OCI-LY7 (cell line): ENCODE data around the gene BTNL2. TPM values are rescaled to one million over a fixed set of nuclear protein-coding genes. Genes with fewer than 3 reads are reported as not detected.

Source experiments
- BruUV-seq: library from RNA; stranded (reverse); fragments of 400-500 nt; replicated peaks from 2 replicates; lab custom pipeline; 2021; lab: Mats Ljungman, UMichigan
- CTCF ChIA-PET: fragments of 300-600 bp; sonication (Branson Sonifier 250); formaldehyde crosslinking; loops from one replicate; lab custom pipeline; 2022; ENCODE audit warnings: antibody characterized with exemption; ENCODE audit not compliant: unreplicated experiment; lab: Charles Lee
- POLR2A ChIA-PET: fragments of 300-600 bp; sonication (Branson Sonifier 250); formaldehyde crosslinking; loops from one replicate; lab custom pipeline; 2022; ENCODE audit warnings: antibody characterized with exemption; lab: Charles Lee
- DNase-seq: peaks from one replicate; pipeline ENCODE4 v3.0.0-alpha.2; 2015; ENCODE audit warnings: low spot score
- H2AFZ ChIP-seq: fragments of 200-600 bp; sonication (generic), shearing (Covaris generic); 2 replicates; pipeline ENCODE4 v1.6.1; 2014; ENCODE audit warnings: mild to moderate bottlenecking, antibody characterized with exemption, low read length, moderate library complexity
- H3K27ac ChIP-seq: fragments of 200-600 bp; sonication (generic); 2 replicates; pipeline ENCODE4 v1.5.1; 2014; ENCODE audit warnings: mixed run types, low read depth, mild to moderate bottlenecking, moderate library complexity, low read length, inconsistent platforms; ENCODE audit not compliant: poor library complexity, severe bottlenecking
- H3K36me3 ChIP-seq: fragments of 200-600 bp; sonication (generic); 2 replicates; pipeline ENCODE4 v1.6.1; 2014; ENCODE audit warnings: mild to moderate bottlenecking, antibody characterized with exemption, low read length, moderate library complexity, mixed read lengths; ENCODE audit not compliant: insufficient read depth
- H3K4me1 ChIP-seq: fragments of 200-600 bp; sonication (generic); 2 replicates; pipeline ENCODE4 v1.5.1; 2014; ENCODE audit warnings: mild to moderate bottlenecking, low read length; ENCODE audit not compliant: insufficient read depth, poor library complexity, severe bottlenecking
- H3K4me2 ChIP-seq: fragments of 200-600 bp; sonication (generic); 2 replicates; pipeline ENCODE4 v1.6.1; 2014; ENCODE audit warnings: mild to moderate bottlenecking, low read length
- H3K4me3 ChIP-seq: fragments of 200-600 bp; sonication (generic); 2 replicates; pipeline ENCODE4 v1.5.1; 2014; ENCODE audit warnings: mild to moderate bottlenecking, low read depth, low read length; ENCODE audit not compliant: poor library complexity, severe bottlenecking
- H3K79me2 ChIP-seq: fragments of 200-600 bp; sonication (generic); 2 replicates; pipeline ENCODE4 v1.6.1; 2016; ENCODE audit warnings: low read depth, mild to moderate bottlenecking, low read length, moderate library complexity, mixed read lengths; ENCODE audit not compliant: insufficient read depth
- H3K9me2 ChIP-seq: fragments of 200-600 bp; sonication (generic); 2 replicates; pipeline ENCODE4 v1.6.1; 2016; ENCODE audit warnings: mild to moderate bottlenecking, low read length, mixed read lengths; ENCODE audit not compliant: insufficient read depth
- H3K9me3 ChIP-seq: fragments of 200-600 bp; sonication (generic); 2 replicates; pipeline ENCODE4 v1.6.1; 2014; ENCODE audit warnings: mild to moderate bottlenecking, mixed run types, low read length, mixed read lengths
- H4K20me1 ChIP-seq: fragments of 200-600 bp; sonication (generic); 2 replicates; pipeline ENCODE4 v1.6.1; 2014; ENCODE audit warnings: mild to moderate bottlenecking, antibody characterized with exemption, low read length, moderate library complexity, mixed read lengths; ENCODE audit not compliant: insufficient read depth
- EZH2phosphoT487 ChIP-seq: fragments of 200-600 bp; sonication (generic); IDR thresholded peaks from 2 replicates; pipeline ENCODE4 v1.6.1; 2018; ENCODE audit warnings: low read depth, borderline replicate concordance, mild to moderate bottlenecking, mixed run types, antibody characterized with exemption, low read length, moderate library complexity, mixed read lengths
- intact Hi-C: fragments of 100-400 bp; cut with micrococcal nuclease; formaldehyde crosslinking; loops from one replicate; pipeline ENCODE4 v1.10.0; 2022; ENCODE audit not compliant: unreplicated experiment
- total RNA-seq, 2 experiments: library from RNA; depleted of rRNA in 1 of 2; stranded (reverse); fragments of >200 nt in 1 of 2; shearing (Covaris generic) in 1 of 2; gene quantifications; 2 replicates each; pipeline ENCODE4 v1.2.3, GENCODE V29; 2014 to 2022
- TF ChIP-seq, protein P1 (sequence below): fragments of 200-600 bp; sonication (generic); conservative IDR thresholded peaks from 2 replicates; pipeline ENCODE4 v1.5.1; 2014; ENCODE audit warnings: mild to moderate bottlenecking, antibody characterized with exemption, low read length, moderate library complexity, mixed read lengths

The BTNL2 gene
- total RNA-seq, 2 experiments from 2014 or later: 3.1 to 4.9 TPM

DNA sequence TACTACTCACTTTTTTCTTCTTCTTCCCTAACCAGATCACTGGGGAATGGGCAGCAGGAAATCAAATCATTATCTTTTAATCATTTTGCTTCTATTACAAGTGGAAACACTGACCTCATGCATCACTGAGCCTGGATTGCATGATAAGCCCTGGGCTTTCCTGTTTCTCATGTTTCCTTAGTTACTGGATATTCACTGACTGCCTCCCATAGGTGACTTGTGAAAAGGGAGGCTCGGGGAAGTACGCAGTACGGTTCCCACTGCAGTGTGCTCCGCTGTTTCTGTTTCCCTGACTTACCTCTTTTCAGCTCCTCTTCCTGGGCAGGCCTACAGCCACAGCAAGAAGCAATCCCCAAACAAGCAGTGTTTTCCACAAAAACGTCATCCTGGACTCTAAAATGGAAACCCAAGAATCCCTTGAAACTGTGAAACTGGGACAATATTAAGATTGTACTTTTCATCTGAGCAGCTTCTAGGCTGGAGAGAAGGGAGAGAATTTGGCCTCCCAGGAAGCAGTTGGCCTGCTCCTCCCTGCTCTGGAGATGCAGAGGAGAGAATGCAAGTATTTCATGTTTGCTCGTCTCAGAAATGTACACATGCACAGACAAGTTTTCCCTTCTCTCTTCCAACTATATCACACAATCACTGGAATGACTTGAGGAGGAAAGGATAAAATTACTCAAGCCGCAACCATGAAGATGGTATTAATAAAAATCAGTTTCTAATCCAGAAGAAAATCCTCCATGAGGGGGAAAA lies 13.1 kb downstream of the BTNL2 start:
- H3K9me3 ChIP-seq: no peaks in the 10 kb centered on the region

DNA sequence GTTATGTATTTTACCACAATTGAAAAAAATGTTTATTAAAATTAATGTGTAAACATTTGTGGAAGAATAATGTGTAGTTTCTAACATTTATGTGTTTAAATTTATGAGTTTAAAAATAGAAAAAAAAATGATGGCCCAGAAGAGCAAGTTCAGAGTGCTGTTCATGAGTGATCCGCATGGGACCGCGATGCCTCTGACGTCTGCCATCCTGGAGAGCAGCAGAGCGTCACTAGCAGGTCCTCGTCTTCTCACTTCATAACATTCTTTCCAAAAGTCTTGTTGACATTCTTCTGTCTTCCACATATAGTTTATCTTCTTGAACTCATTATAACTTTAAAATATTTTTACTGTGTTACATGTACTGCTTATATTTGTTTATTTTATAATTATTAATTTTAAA lies 15.5 kb downstream of the BTNL2 start:
- Histone ChIP-seq H3K4me2 (no peak overlapping the region), H4K20me1 (no peaks in the 10 kb centered on the region), H3K4me1 (peaks cover 28% of the 10 kb centered on the region), H2AFZ (no peak overlapping the region), H3K79me2 (no peaks in the 10 kb centered on the region), H3K27ac (no peak overlapping the region), H3K36me3 (no peaks in the 10 kb centered on the region), H3K4me3 (no peak overlapping the region), H3K9me3 (no peaks in the 10 kb centered on the region), H3K9me2 (no peaks in the 10 kb centered on the region)
- no TSS peak for BruUV-seq
- ChIA-PET CTCF (no interaction called here), POLR2A (no interaction called here)
- DNase-seq: no peak
- intact Hi-C loops: no loop called here
- TF ChIP-seq EZH2phosphoT487: no peak
- TF ChIP-seq, protein P1, sequence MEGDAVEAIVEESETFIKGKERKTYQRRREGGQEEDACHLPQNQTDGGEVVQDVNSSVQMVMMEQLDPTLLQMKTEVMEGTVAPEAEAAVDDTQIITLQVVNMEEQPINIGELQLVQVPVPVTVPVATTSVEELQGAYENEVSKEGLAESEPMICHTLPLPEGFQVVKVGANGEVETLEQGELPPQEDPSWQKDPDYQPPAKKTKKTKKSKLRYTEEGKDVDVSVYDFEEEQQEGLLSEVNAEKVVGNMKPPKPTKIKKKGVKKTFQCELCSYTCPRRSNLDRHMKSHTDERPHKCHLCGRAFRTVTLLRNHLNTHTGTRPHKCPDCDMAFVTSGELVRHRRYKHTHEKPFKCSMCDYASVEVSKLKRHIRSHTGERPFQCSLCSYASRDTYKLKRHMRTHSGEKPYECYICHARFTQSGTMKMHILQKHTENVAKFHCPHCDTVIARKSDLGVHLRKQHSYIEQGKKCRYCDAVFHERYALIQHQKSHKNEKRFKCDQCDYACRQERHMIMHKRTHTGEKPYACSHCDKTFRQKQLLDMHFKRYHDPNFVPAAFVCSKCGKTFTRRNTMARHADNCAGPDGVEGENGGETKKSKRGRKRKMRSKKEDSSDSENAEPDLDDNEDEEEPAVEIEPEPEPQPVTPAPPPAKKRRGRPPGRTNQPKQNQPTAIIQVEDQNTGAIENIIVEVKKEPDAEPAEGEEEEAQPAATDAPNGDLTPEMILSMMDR: no peak

More for the DNA sequence above, 13.1 kb downstream of the BTNL2 start:
- DNase-seq: no peak
- Histone ChIP-seq H3K4me3 (no peak overlapping the region), H3K4me2 (no peak overlapping the region), H3K9me2 (no peaks in the 10 kb centered on the region), H3K27ac (no peak overlapping the region), H3K36me3 (no peaks in the 10 kb centered on the region), H4K20me1 (no peaks in the 10 kb centered on the region), H2AFZ (peak overlapping the region; percentile 74; the same call in 1 of the 2 replicates), H3K4me1 (peaks cover 51% of the 10 kb centered on the region), H3K79me2 (no peaks in the 10 kb centered on the region)
- POLR2A ChIA-PET: interaction anchor here (0.6 kb wide), 1 partner anchor 300 kb away, joined by 4 read pairs; no protein-coding TSS in a partner anchor
- no TSS peak for BruUV-seq
- TF ChIP-seq EZH2phosphoT487: no peak
- TF ChIP-seq, protein P1: no peak
- CTCF ChIA-PET: no interaction called here
- intact Hi-C loops: no loop called here
